Superior temporal gyrus (tissue), 1 donor: ENCODE measurements around the gene NAB2.
"Not testable (repeated sequence)": the region's sequence is repeated elsewhere in the genome, so short reads cannot be mapped to it uniquely, and the experiment has no call there.

ENCODE experiments used
- DNase-seq: peaks from one replicate; pipeline ENCODE4 v3.0.0-alpha.2; 2016; ENCODE audit errors: extremely low spot score

The NAB2 gene

GRCh38 chr12:57111031-57111734, 22.3 kb downstream of the NAB2 start, which contains the start of gene STAT6:
Gene STAT6 (minus strand): TSS chr12:57111362. CDS start chr12:57108278, 3,084 bp downstream.
- no peak for DNase-seq

GRCh38 chr12:57112492-57113294, 23.8 kb downstream of the NAB2 start:
- DNase-seq = peak; percentile 92

GRCh38 chr12:57116580-57117281, 27.8 kb downstream of the NAB2 start:
- no peak for DNase-seq

- DNase-seq = no peak
Observed at GRCh38 chr12:57118711-57119271, 29.9 kb downstream of the NAB2 start.

GRCh38 chr12:57119294-57120085, 30.6 kb downstream of the NAB2 start:
- DNase-seq = no peak

GRCh38 chr12:57120718-57121117, 31.8 kb downstream of the NAB2 start:
- not testable (repeated sequence) for DNase-seq

GRCh38 chr12:57123813-57124212, 34.9 kb downstream of the NAB2 start:
- DNase-seq = no peak

GRCh38 chr12:57124261-57124877, 35.5 kb downstream of the NAB2 start:
- peak; percentile 94 for DNase-seq

GRCh38 chr12:57126061-57126460, 37.1 kb downstream of the NAB2 start:
- no peak for DNase-seq

- no peak for DNase-seq
Observed at GRCh38 chr12:57126561-57126960, 37.6 kb downstream of the NAB2 start.

- DNase-seq = no peak
Observed at GRCh38 chr12:57127101-57127725, 38.3 kb downstream of the NAB2 start.

GRCh38 chr12:57127726-57128518, 39.0 kb downstream of the NAB2 start, which contains the start of gene LRP1:
Gene LRP1 (plus strand): TSS chr12:57128483. CDS start chr12:57128965, 482 bp downstream.
- DNase-seq = peak; percentile 75

- no peak for DNase-seq
Observed at GRCh38 chr12:57128519-57129247, 39.8 kb downstream of the NAB2 start.

GRCh38 chr12:57129321-57129842, 40.5 kb downstream of the NAB2 start:
- no peak for DNase-seq

GRCh38 chr12:57129889-57130288, 41.0 kb downstream of the NAB2 start:
- no peak for DNase-seq

GRCh38 chr12:57130941-57131340, 42.0 kb downstream of the NAB2 start:
- DNase-seq = no peak

- DNase-seq = no peak
Observed at GRCh38 chr12:57131896-57132744, 43.2 kb downstream of the NAB2 start.
